Uterus (tissue), 2 donors: Measurements from ENCODE around the gene CLGN.

Experiments
- POLR2A ChIP-seq, 2 donors: fragments of 450-650 bp; IDR thresholded peaks; one replicate each; pipeline ENCODE4 v1.6.1; 2016; ENCODE audit warnings: antibody characterized with exemption in 2 of 2, mild to moderate bottlenecking in 1 of 2, moderate library complexity in 1 of 2
- TF ChIP-seq, protein P1 (sequence below), 4 experiments: fragments of 200-600 bp in 2 of 4; fragments of 450-650 bp in 2 of 4; sonication (generic) in 2 of 4; IDR thresholded peaks; one replicate each; pipeline ENCODE4 v1.5.1; 2016 to 2019; ENCODE audit warnings: antibody characterized with exemption in 4 of 4, mild to moderate bottlenecking in 2 of 4, moderate library complexity in 1 of 4

DNA sequence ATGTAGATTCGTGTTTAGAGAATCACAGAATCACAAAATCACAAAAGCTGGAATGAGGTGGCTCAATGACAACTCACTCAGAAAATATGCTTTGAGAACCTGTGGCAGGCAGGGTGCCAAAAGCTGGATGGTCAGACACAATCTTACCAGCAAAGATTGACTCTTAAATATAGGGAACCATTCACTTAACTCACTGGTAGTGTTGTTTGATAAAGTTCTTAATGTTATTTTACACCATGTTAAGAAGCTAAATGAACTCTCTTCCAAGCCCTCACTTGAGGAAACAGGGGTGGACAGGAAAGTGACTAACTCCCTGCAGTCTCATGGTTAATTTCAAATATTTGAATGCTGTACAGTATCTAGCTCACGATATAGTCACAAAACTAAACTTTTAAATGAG lies 59.7 kb downstream of the CLGN start:
- TF ChIP-seq, protein P1, sequence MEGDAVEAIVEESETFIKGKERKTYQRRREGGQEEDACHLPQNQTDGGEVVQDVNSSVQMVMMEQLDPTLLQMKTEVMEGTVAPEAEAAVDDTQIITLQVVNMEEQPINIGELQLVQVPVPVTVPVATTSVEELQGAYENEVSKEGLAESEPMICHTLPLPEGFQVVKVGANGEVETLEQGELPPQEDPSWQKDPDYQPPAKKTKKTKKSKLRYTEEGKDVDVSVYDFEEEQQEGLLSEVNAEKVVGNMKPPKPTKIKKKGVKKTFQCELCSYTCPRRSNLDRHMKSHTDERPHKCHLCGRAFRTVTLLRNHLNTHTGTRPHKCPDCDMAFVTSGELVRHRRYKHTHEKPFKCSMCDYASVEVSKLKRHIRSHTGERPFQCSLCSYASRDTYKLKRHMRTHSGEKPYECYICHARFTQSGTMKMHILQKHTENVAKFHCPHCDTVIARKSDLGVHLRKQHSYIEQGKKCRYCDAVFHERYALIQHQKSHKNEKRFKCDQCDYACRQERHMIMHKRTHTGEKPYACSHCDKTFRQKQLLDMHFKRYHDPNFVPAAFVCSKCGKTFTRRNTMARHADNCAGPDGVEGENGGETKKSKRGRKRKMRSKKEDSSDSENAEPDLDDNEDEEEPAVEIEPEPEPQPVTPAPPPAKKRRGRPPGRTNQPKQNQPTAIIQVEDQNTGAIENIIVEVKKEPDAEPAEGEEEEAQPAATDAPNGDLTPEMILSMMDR (IDR thresholded peaks at IDR 0.05): no peak
- TF ChIP-seq POLR2A (IDR thresholded peaks at IDR 0.05): no peak
